HL-60 (cell line): ENCODE measurements around the gene CLIP2.
"Not testable (repeated sequence)": the region's sequence is repeated elsewhere in the genome, so short reads cannot be mapped to it uniquely, and the experiment has no call there.

ENCODE experiments used
- DNase-seq, 2 experiments: peaks; one replicate each; pipeline ENCODE4 v3.0.0-alpha.2; 2010 to 2020; ENCODE audit warnings: low read depth in 1 of 2, low spot score in 1 of 2
- H3K27ac ChIP-seq: fragments of 250-450 bp; sonication (Bioruptor Pico); replicated peaks from 2 replicates; pipeline ENCODE4 v1.5.1; 2020; ENCODE audit warnings: mild to moderate bottlenecking, moderate library complexity
- H3K27me3 ChIP-seq: fragments of 250-450 bp; sonication (Bioruptor Pico); 2 replicates; pipeline ENCODE4 v1.5.1; 2021; ENCODE audit warnings: mild to moderate bottlenecking, moderate library complexity; ENCODE audit not compliant: insufficient read depth, poor library complexity, severe bottlenecking
- H3K4me3 ChIP-seq: replicated peaks from 2 replicates; pipeline ENCODE4 v1.5.1; 2011; ENCODE audit warnings: mild to moderate bottlenecking, control low read depth, low read length; ENCODE audit not compliant: insufficient read depth
- GABPA ChIP-seq: IDR thresholded peaks from 2 replicates; pipeline ENCODE4 v1.6.1; 2012; ENCODE audit warnings: low read depth
- POLR2AphosphoS5 ChIP-seq: IDR thresholded peaks from 2 replicates; pipeline ENCODE4 v1.6.1; 2012; ENCODE audit warnings: low read depth
- SPI1 ChIP-seq: IDR thresholded peaks from 2 replicates; pipeline ENCODE4 v1.6.1; 2012; ENCODE audit warnings: low read depth, mild to moderate bottlenecking, borderline replicate concordance
- TF ChIP-seq, protein P1 (sequence below): IDR thresholded peaks from 2 replicates; pipeline ENCODE4 v1.6.1; 2012; ENCODE audit warnings: low read depth; ENCODE audit not compliant: insufficient replicate concordance
- TF ChIP-seq, protein P2 (sequence below): IDR thresholded peaks from one replicate; pipeline ENCODE4 v1.5.1; 2011; ENCODE audit warnings: low read length, control low read depth, inconsistent platforms; ENCODE audit not compliant: insufficient read depth

CLIP2 gene

DNA sequence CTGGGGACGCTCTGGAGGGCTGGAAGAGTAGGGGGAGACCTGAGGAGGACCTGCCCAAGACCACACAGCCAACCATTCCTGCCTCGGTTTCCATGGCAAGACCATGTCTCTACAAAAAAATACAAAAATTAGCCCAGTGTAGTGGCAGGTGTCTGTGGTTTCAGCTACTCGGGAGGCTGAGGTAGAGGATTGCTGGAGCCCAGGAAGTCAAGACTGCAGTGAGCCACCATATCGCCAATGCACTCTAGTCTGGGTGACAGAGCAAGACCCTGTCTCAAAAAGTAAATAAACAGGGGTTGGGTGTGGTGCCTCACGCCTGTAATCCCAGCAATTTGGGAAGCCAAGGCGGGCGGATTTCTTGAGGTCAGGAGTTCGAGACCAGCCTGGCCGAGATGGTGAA, 48.7 kb downstream of the CLIP2 start:
- Histone ChIP-seq H3K27me3 (no peaks in the 10 kb centered on the region), H3K27ac (no peak overlapping the region), H3K4me3 (no peak overlapping the region)
- TF ChIP-seq GABPA, result no peak
- no peak for TF ChIP-seq SPI1
- TF ChIP-seq, protein P1, sequence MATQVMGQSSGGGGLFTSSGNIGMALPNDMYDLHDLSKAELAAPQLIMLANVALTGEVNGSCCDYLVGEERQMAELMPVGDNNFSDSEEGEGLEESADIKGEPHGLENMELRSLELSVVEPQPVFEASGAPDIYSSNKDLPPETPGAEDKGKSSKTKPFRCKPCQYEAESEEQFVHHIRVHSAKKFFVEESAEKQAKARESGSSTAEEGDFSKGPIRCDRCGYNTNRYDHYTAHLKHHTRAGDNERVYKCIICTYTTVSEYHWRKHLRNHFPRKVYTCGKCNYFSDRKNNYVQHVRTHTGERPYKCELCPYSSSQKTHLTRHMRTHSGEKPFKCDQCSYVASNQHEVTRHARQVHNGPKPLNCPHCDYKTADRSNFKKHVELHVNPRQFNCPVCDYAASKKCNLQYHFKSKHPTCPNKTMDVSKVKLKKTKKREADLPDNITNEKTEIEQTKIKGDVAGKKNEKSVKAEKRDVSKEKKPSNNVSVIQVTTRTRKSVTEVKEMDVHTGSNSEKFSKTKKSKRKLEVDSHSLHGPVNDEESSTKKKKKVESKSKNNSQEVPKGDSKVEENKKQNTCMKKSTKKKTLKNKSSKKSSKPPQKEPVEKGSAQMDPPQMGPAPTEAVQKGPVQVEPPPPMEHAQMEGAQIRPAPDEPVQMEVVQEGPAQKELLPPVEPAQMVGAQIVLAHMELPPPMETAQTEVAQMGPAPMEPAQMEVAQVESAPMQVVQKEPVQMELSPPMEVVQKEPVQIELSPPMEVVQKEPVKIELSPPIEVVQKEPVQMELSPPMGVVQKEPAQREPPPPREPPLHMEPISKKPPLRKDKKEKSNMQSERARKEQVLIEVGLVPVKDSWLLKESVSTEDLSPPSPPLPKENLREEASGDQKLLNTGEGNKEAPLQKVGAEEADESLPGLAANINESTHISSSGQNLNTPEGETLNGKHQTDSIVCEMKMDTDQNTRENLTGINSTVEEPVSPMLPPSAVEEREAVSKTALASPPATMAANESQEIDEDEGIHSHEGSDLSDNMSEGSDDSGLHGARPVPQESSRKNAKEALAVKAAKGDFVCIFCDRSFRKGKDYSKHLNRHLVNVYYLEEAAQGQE, result no peak
- no peak for TF ChIP-seq POLR2AphosphoS5
- TF ChIP-seq, protein P2, sequence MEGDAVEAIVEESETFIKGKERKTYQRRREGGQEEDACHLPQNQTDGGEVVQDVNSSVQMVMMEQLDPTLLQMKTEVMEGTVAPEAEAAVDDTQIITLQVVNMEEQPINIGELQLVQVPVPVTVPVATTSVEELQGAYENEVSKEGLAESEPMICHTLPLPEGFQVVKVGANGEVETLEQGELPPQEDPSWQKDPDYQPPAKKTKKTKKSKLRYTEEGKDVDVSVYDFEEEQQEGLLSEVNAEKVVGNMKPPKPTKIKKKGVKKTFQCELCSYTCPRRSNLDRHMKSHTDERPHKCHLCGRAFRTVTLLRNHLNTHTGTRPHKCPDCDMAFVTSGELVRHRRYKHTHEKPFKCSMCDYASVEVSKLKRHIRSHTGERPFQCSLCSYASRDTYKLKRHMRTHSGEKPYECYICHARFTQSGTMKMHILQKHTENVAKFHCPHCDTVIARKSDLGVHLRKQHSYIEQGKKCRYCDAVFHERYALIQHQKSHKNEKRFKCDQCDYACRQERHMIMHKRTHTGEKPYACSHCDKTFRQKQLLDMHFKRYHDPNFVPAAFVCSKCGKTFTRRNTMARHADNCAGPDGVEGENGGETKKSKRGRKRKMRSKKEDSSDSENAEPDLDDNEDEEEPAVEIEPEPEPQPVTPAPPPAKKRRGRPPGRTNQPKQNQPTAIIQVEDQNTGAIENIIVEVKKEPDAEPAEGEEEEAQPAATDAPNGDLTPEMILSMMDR, result no peak
- no peak for DNase-seq

DNA sequence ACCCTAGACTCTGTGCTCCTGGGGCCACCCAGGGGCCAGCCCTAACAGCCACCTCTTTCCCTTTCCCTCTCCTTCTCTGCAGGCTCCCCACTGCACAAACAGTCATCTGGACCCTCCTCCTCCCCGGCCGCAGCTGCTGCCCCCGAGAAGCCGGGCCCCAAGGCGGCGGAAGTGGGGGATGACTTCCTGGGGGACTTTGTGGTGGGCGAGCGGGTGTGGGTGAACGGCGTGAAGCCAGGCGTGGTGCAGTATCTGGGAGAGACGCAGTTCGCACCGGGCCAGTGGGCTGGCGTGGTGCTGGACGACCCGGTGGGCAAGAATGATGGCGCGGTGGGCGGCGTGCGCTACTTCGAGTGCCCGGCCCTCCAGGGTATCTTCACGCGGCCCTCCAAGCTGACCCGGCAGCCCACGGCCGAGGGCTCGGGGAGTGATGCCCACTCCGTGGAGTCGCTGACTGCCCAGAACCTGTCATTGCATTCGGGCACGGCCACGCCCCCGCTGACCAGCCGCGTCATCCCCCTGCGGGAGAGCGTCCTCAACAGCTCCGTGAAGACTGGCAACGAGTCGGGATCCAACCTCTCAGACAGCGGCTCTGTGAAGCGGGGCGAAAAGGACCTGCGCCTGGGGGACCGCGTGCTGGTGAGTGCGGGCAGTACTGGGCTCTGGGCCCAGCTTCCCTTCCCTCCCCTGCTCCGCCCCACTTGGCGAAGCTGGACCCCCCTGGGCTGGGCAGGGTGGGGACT, 49.3 kb downstream of the CLIP2 start:
- H3K27me3 ChIP-seq, result no peaks in the 10 kb centered on the region
- no peak overlapping the region for H3K4me3 ChIP-seq
- no peak overlapping the region for H3K27ac ChIP-seq
- no peak for DNase-seq
- TF ChIP-seq POLR2AphosphoS5, result no peak
- TF ChIP-seq, protein P1, result no peak
- TF ChIP-seq GABPA, result no peak
- TF ChIP-seq, protein P2, result no peak
- TF ChIP-seq SPI1, result no peak

DNA sequence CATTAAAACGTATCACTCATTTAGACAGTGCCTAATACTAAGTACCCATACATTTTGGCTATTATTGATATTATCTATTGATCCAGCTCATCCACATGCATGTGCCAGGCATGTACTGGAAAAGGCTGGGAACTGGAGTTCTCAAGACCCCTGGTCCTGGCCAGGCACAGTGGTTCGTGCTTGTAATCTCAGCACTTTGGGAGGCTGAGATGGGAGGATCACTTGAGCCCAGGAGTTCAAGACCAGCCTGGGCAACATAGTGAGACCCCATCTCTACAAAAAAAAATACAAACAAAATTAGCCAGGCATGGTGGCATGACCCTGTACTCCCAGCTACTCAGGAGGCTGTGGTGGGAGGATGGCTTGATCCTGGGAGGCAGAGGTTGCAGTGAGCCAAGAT, 50.4 kb downstream of the CLIP2 start:
- H3K27ac ChIP-seq, H3K27me3 ChIP-seq, H3K4me3 ChIP-seq, DNase-seq: not testable (repeated sequence)

DNA sequence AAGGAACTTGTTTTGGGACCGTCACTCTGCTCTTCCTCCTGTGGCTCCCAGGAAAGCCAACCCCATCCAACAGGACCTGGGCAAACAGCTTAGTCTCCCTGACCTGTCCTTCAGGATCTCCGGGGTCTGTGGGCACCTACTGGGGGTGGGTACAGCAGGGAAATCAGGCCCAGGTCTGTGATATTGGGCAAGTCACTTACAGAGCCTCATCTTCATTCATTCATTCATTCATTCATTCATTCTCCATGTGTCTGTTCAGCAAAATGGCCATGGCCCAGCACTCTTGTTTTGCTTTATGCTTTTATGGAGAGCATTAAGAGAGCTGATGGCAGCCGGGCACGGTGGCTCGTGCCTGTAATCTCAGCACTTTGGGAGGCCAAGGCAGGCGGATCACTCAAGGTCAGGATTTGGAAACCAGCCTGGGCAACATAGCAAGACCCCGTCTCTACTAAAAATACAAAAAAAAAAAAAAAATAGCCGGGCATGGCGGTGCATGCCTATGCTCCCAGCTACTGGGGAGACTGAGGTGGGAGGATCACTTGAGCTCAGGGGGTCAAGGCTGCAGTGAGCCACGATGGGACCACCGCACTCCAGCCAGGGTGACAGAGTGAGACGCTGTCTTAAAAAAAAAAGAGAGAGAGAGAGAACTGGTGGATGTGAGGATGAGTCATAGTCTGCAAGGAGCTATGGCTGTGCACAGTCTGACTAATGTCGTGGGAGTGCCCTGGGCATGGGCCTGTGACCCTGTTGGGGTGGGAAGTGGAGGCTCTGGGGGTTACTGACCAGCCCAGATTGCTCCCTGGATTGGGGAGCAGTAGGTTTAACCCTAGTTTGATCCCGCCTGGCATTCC, 54.3 kb downstream of the CLIP2 start:
- DNase-seq, result no peak
- TF ChIP-seq, protein P1, result no peak
- TF ChIP-seq, protein P2, result no peak
- no peak for TF ChIP-seq POLR2AphosphoS5
- no peak for TF ChIP-seq SPI1
- no peak for TF ChIP-seq GABPA
- Histone ChIP-seq H3K27me3 (no peaks in the 10 kb centered on the region), H3K27ac (no peak overlapping the region), H3K4me3 (no peak overlapping the region)
